Measurements from ENCODE around the gene KMO. TPM values are rescaled to one million over a fixed set of nuclear protein-coding genes. Genes with fewer than 3 reads are reported as not detected.

KMO gene
- polyA plus RNA-seq, 3 donors from 2014 or later: not detected

GRCh38 chr1:241553886-241554592 lies 21.9 kb downstream of the KMO start:
- no peak overlapping the region for H3K27ac Mint-ChIP-seq
- DNase-seq: no peak
- H3K36me3 Mint-ChIP-seq: no peaks in the 10 kb centered on the region
- peaks cover 0 to 10% (median 4%) of the 10 kb centered on the region in 3 donors for H3K27me3 Mint-ChIP-seq (ENCODE audit: low read depth in 3 of 3)
- H3K9me3 Mint-ChIP-seq: no peaks in the 10 kb centered on the region
- peaks cover 17 to 20% of the 10 kb centered on the region in 2 donors for H3K4me1 Mint-ChIP-seq
- no peak overlapping the region for H3K4me3 Mint-ChIP-seq

- no peak overlapping the region for H3K4me3 Mint-ChIP-seq
- H3K4me1 Mint-ChIP-seq: peaks cover 17 to 20% of the 10 kb centered on the region in 2 donors
- H3K27me3 Mint-ChIP-seq (ENCODE audit: low read depth in 3 of 3): peaks cover 0 to 10% (median 4%) of the 10 kb centered on the region in 3 donors
- no peaks in the 10 kb centered on the region for H3K36me3 Mint-ChIP-seq
- no peaks in the 10 kb centered on the region for H3K9me3 Mint-ChIP-seq
- no peak for DNase-seq
- no peak overlapping the region for H3K27ac Mint-ChIP-seq
Measured at GRCh38 chr1:241555526-241555925, 23.3 kb downstream of the KMO start.

DNA sequence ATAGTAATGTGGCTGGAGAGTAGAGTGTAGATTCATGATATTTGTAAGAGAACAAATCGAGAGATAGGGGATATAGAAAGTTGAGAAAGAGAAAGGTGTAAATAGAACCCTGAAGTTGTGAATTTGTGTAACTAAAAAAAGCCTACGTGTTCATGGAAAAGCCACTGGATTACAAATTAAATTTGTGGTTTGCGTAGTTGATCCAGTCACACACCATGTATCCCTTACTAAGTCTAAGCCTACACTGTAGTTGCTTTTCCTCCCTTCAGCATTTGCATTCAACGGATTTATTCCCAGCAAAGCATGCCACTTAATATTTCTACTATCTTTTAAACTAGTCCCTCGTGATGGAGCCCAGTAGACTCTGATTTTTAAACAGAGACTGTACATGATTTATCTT lies 24.9 kb downstream of the KMO start:
- Mint-ChIP-seq H3K4me1 (peaks cover 8 to 10% of the 10 kb centered on the region in 2 donors), H3K27me3 (ENCODE audit: low read depth in 3 of 3) (peaks cover 0 to 7% (median 3%) of the 10 kb centered on the region in 3 donors), H3K36me3 (no peaks in the 10 kb centered on the region), H3K4me3 (no peak overlapping the region), H3K27ac (no peak overlapping the region), H3K9me3 (peaks cover 0 to 2% (median 0%) of the 10 kb centered on the region in 6 donors)
- no peak for DNase-seq

- H3K4me1 Mint-ChIP-seq: peaks cover 2 to 3% of the 10 kb centered on the region in 2 donors
- H3K4me3 Mint-ChIP-seq: no peak overlapping the region
- H3K27me3 Mint-ChIP-seq (ENCODE audit: low read depth in 3 of 3): peaks cover 0 to 6% (median 3%) of the 10 kb centered on the region in 3 donors
- no peaks in the 10 kb centered on the region for H3K36me3 Mint-ChIP-seq
- H3K27ac Mint-ChIP-seq: no peak overlapping the region
- peaks cover 0 to 2% (median 0%) of the 10 kb centered on the region in 6 donors for H3K9me3 Mint-ChIP-seq
- DNase-seq: no peak
Measured at GRCh38 chr1:241557551-241558193, 25.5 kb downstream of the KMO start.

DNA sequence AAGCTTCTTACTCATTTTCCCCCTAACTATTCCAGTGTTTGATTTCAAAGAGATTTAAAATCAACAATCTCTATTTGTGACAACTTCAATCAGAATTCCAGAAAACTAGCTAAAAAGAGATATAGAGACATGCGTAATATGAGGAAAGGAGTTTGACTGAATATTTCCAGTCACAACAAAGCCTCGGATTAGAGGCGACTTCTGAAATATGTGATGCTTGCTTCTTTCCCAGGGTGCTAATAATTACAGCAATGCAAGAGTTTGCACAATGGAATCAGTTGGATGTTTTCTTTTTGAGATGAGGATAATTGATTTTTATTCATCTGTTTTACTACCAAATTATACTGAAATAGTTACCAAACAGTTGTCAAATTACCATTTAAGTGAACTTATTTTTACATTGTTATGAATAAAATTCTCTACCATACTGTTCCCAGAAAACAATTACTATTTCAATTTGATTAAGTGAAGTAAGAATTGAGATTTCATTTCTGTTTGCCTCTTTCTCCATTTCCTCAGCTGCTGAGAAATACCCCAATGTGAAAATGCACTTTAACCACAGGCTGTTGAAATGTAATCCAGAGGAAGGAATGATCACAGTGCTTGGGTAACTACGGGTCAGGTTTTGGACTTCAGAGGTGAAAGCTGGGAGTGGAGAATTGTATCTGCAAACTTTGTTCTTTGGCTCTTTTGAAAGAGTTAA lies 28.1 kb downstream of the KMO start:
- no peaks in the 10 kb centered on the region for H3K4me1 Mint-ChIP-seq
- H3K36me3 Mint-ChIP-seq: no peaks in the 10 kb centered on the region
- H3K4me3 Mint-ChIP-seq: no peak overlapping the region

GRCh38 chr1:241560849-241561187 lies 28.6 kb downstream of the KMO start:
- Mint-ChIP-seq H3K27me3 (ENCODE audit: low read depth in 3 of 3) (peaks cover 0 to 6% (median 3%) of the 10 kb centered on the region in 3 donors), H3K4me3 (no peak overlapping the region), H3K9me3 (peaks cover 0 to 2% (median 0%) of the 10 kb centered on the region in 6 donors)

More for the DNA sequence above, 28.1 kb downstream of the KMO start:
- H3K9me3 Mint-ChIP-seq: peaks cover 0 to 2% (median 0%) of the 10 kb centered on the region in 6 donors
- peaks cover 0 to 6% (median 3%) of the 10 kb centered on the region in 3 donors for H3K27me3 Mint-ChIP-seq (ENCODE audit: low read depth in 3 of 3)
- no peak for DNase-seq
- H3K27ac Mint-ChIP-seq: no peak overlapping the region

DNA sequence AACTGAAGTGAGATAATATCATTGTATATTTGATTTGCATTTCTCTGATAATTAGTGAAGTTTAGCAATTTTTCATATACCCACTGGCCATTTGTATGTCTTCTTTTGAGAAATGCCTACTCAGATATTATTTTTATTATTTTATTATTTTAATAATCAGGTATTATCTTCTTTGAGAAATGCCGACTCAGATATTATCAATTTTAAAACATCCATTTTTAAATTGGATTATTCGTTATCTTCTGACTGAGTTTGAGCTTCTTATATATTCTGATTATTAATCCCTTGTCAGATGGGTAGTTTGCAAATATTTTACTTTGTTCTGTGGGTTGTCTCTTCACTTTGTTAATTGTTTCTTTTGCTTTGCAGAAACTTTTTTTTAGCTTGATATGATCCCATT lies 37.7 kb downstream of the KMO start:
- no peak overlapping the region for H3K27ac Mint-ChIP-seq
- H3K4me3 Mint-ChIP-seq: no peak overlapping the region
- no peaks in the 10 kb centered on the region for H3K36me3 Mint-ChIP-seq
- peaks cover 0 to 16% (median 2%) of the 10 kb centered on the region in 3 donors for H3K27me3 Mint-ChIP-seq (ENCODE audit: low read depth in 3 of 3)
- H3K9me3 Mint-ChIP-seq: peaks cover 0 to 2% (median 0%) of the 10 kb centered on the region in 6 donors
- no peaks in the 10 kb centered on the region for H3K4me1 Mint-ChIP-seq
- no peak for DNase-seq

More at GRCh38 chr1:241560849-241561187, 28.6 kb downstream of the KMO start:
- H3K27ac Mint-ChIP-seq: no peak overlapping the region
- no peaks in the 10 kb centered on the region for H3K4me1 Mint-ChIP-seq
- no peak for DNase-seq
- no peaks in the 10 kb centered on the region for H3K36me3 Mint-ChIP-seq

DNA sequence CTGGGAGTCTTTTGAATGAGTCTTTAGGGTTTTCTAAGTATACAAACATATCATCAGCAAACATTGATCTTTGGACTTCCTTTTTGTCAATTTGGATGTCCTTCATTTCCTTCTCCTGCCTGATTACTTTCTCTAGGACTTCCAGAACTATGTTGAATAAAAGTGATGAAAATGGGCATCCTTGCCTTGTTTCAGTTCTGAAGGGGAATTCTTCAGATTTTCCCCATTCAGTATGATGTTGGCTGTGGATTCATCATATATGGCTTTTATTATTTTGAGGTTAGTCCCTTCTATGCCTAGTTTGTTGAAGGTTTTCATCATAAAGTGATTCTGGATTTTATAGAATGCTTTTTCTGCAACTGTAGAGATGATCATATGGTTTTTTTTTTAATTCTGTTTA lies 42.0 kb downstream of the KMO start:
- no peak for DNase-seq
- Mint-ChIP-seq H3K9me3 (peaks cover 0 to 23% (median 13%) of the 10 kb centered on the region in 6 donors), H3K4me3 (no peak overlapping the region), H3K4me1 (no peaks in the 10 kb centered on the region), H3K36me3 (no peaks in the 10 kb centered on the region), H3K27ac (no peak overlapping the region), H3K27me3 (ENCODE audit: low read depth in 3 of 3) (peaks cover 6 to 21% (median 7%) of the 10 kb centered on the region in 3 donors)

GRCh38 chr1:241579434-241579833 lies 47.3 kb downstream of the KMO start:
- H3K27ac Mint-ChIP-seq: no peak overlapping the region
- H3K4me1 Mint-ChIP-seq: no peaks in the 10 kb centered on the region
- H3K9me3 Mint-ChIP-seq: peaks cover 0 to 23% (median 13%) of the 10 kb centered on the region in 6 donors
- H3K4me3 Mint-ChIP-seq: no peak overlapping the region
- peaks cover 5 to 13% (median 6%) of the 10 kb centered on the region in 3 donors for H3K27me3 Mint-ChIP-seq (ENCODE audit: low read depth in 3 of 3)
- DNase-seq: no peak
- peaks cover 0 to 5% (median 0%) of the 10 kb centered on the region in 3 donors for H3K36me3 Mint-ChIP-seq

DNA sequence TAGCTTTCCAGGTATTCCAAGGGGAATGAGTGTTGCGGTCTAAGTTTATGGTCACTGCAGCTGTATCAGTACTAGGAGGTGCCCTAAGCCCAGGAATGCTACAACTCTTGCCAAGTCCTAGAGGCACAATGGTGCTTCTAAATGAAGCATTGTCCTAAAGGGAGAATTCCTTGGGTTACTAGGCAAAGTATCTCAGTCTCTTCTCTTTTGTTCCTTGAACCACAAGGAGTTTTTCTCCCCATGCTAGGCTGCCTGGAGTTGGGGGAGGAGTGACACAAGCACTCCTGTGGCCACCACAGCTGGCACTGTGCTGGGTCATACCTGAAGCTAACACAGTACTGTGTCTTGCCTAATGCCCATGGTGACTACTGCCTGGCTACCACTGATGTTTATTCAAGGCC lies 50.7 kb downstream of the KMO start:
- Mint-ChIP-seq H3K27ac (no peak overlapping the region), H3K9me3 (no peaks in the 10 kb centered on the region), H3K27me3 (ENCODE audit: low read depth in 3 of 3) (peaks cover 2 to 6% (median 5%) of the 10 kb centered on the region in 3 donors), H3K36me3 (peaks cover 0 to 5% (median 0%) of the 10 kb centered on the region in 3 donors), H3K4me3 (no peak overlapping the region), H3K4me1 (no peaks in the 10 kb centered on the region)
- no peak for DNase-seq

GRCh38 chr1:241586905-241587512 lies 54.8 kb downstream of the KMO start:
- Mint-ChIP-seq H3K27me3 (ENCODE audit: low read depth in 3 of 3) (peaks cover 0 to 3% (median 0%) of the 10 kb centered on the region in 3 donors), H3K27ac (no peak overlapping the region), H3K9me3 (no peaks in the 10 kb centered on the region), H3K4me1 (no peaks in the 10 kb centered on the region), H3K4me3 (no peak overlapping the region), H3K36me3 (peaks cover 0 to 5% (median 0%) of the 10 kb centered on the region in 3 donors)
- DNase-seq: no peak

- H3K27me3 Mint-ChIP-seq (ENCODE audit: low read depth in 3 of 3): no peaks in the 10 kb centered on the region
- H3K36me3 Mint-ChIP-seq: peaks cover 0 to 2% (median 0%) of the 10 kb centered on the region in 3 donors
- H3K9me3 Mint-ChIP-seq: no peaks in the 10 kb centered on the region
- no peak overlapping the region for H3K4me3 Mint-ChIP-seq
- H3K27ac Mint-ChIP-seq: no peak overlapping the region
- H3K4me1 Mint-ChIP-seq: no peaks in the 10 kb centered on the region
- no peak for DNase-seq
Measured at GRCh38 chr1:241589521-241589920, 57.3 kb downstream of the KMO start.

DNA sequence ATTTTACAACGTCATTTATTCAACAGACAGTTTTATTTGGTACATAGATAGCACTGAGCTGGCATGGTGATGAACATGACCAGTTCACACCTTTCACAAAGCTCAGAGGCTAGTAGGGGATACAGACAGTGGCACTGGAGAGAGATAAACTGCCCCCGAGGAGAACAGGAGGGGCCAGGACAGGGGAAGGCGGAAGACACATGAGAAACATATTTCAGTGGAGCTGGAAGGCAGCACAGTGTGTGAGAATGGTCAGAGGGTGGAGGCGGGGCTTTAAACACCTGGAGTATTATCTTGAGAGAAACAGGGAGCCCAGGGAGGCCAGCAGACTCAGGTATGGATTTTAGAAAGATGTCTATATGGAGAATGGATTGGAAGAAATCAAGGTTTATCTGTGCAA lies 58.5 kb downstream of the KMO start:
- Mint-ChIP-seq H3K27ac (no peak overlapping the region), H3K4me1 (no peaks in the 10 kb centered on the region)

More for the DNA sequence above, 58.5 kb downstream of the KMO start:
- no peak for DNase-seq
- Mint-ChIP-seq H3K27me3 (ENCODE audit: low read depth in 3 of 3) (no peaks in the 10 kb centered on the region), H3K4me3 (no peak overlapping the region), H3K9me3 (no peaks in the 10 kb centered on the region), H3K36me3 (peaks cover 0 to 10% (median 0%) of the 10 kb centered on the region in 3 donors)
